Measurements from ENCODE around the gene CARD10. TPM values are rescaled to one million over a fixed set of nuclear protein-coding genes. Genes with fewer than 3 reads are reported as not detected.

The CARD10 gene
- total and polyA plus RNA-seq, 2 of the 13 experiments (the other 11 are each of a cell fraction or from before 2014, with no cell fraction given): 35.2 to 55.8 TPM

GRCh38 chr22:37518509-37519267 is 527 bp downstream of the CARD10 start (continued):
- no peak for TF ChIP-seq ZNF451 (CRISPR knock-in tag; IDR thresholded peaks at IDR 0.05)
- TF ChIP-seq ZNF407 (CRISPR knock-in tag; IDR thresholded peaks at IDR 0.05; ENCODE audit: not compliant biosample characterization): peak; percentile 28
- TF ChIP-seq HMGXB4 (CRISPR knock-in tag; IDR thresholded peaks at IDR 0.05; ENCODE audit: borderline replicate concordance in 1 of 2, low read depth in 1 of 2): peak; percentile 22 to 23; a peak in 1 of 4 replicates
- TF ChIP-seq SATB2 (CRISPR knock-in tag; IDR thresholded peaks at IDR 0.05): 0 out of 2 replicates have a peak, but pooled peaks have one; percentile 53
- TF ChIP-seq CENPBD1 (CRISPR knock-in tag; IDR thresholded peaks at IDR 0.05; ENCODE audit: borderline replicate concordance, low read depth): no peak
- TF ChIP-seq HHEX (CRISPR knock-in tag; IDR thresholded peaks at IDR 0.05): no peak
- peak; percentile 75; the same call in 1 of the 2 replicates for TF ChIP-seq ADNP (CRISPR knock-in tag; IDR thresholded peaks at IDR 0.05)
- peak; percentile 34; the same call in 1 of the 2 replicates for TF ChIP-seq POLR2G (IDR thresholded peaks at IDR 0.05; ENCODE audit: low read depth, low read length)
- no peak for TF ChIP-seq ZFP62 (CRISPR knock-in tag; IDR thresholded peaks at IDR 0.05)
- TF ChIP-seq FOXP1 (IDR thresholded peaks at IDR 0.05): no peak
- no peak for TF ChIP-seq FOXP1 (CRISPR knock-in tag; IDR thresholded peaks at IDR 0.05)
- no peak for TF ChIP-seq KMT2A (CRISPR knock-in tag; IDR thresholded peaks at IDR 0.05)
- peak; percentile 84 for TF ChIP-seq MED8 (CRISPR knock-in tag; IDR thresholded peaks at IDR 0.05; ENCODE audit: insufficient replicate concordance)
- TF ChIP-seq ZNF563 (CRISPR knock-in tag; IDR thresholded peaks at IDR 0.05): no peak; the same call in 1 of the 2 replicates
- TF ChIP-seq SOX13 (IDR thresholded peaks at IDR 0.05): no peak
- peak in 1 of 2 experiments; percentile 30; a peak in 2 of 4 replicates for TF ChIP-seq SOX13 (CRISPR knock-in tag; conservative IDR thresholded peaks at IDR 0.05 in 1 of 2, IDR thresholded peaks at IDR 0.05 in 1 of 2)
- TF ChIP-seq BORCS8-MEF2B (CRISPR knock-in tag; IDR thresholded peaks at IDR 0.05): no peak
- TF ChIP-seq DNMT3B (CRISPR knock-in tag; conservative IDR thresholded peaks at IDR 0.05): no peak
- peak; percentile 18; the same call in 1 of the 2 replicates for TF ChIP-seq ZNF816 (CRISPR knock-in tag; IDR thresholded peaks at IDR 0.05; ENCODE audit: borderline replicate concordance)
- no peak for TF ChIP-seq ZNF772 (CRISPR knock-in tag; IDR thresholded peaks at IDR 0.05)

Measured in HepG2 (cell line).